ENCODE results near the gene ACSL1. TPM values are rescaled to one million over a fixed set of nuclear protein-coding genes. Genes with fewer than 3 reads are reported as not detected.

The ACSL1 gene
- total and polyA plus RNA-seq, 2 experiments from 2014 or later: 6.2 to 13.1 TPM

- H3K27ac ChIP-seq (ENCODE audit: low read depth): no peak overlapping the region
- Mint-ChIP-seq H3K36me3 (ENCODE audit: low read depth) (no peaks in the 10 kb centered on the region), H3K9me3 (no peaks in the 10 kb centered on the region), H3K4me3 (no peak overlapping the region), H3K27ac (no peak overlapping the region), H3K4me1 (peaks cover 49% of the 10 kb centered on the region), H3K27me3 (ENCODE audit: insufficient read depth, low read depth, poor library complexity) (peaks cover 14% of the 10 kb centered on the region)
- no peaks in the 10 kb centered on the region for H3K27me3 ChIP-seq (ENCODE audit: insufficient read depth)
- H4K20me1 ChIP-seq (replicated peaks; ENCODE audit: insufficient read depth): no peaks in the 10 kb centered on the region
- H3K4me1 ChIP-seq (ENCODE audit: insufficient read depth): peaks cover 33% of the 10 kb centered on the region
- no peak for TF ChIP-seq EZH2phosphoT487 (IDR thresholded peaks at IDR 0.05; ENCODE audit: unreplicated experiment)
- no peak for TF ChIP-seq NANOG (IDR thresholded peaks at IDR 0.05; ENCODE audit: borderline replicate concordance)
- no peak for TF ChIP-seq POLR2AphosphoS5 (IDR thresholded peaks at IDR 0.05; ENCODE audit: low read depth)
- no peak for TF ChIP-seq STAT1 (IDR thresholded peaks at IDR 0.05; ENCODE audit: unreplicated experiment)
- TF ChIP-seq, protein P1, sequence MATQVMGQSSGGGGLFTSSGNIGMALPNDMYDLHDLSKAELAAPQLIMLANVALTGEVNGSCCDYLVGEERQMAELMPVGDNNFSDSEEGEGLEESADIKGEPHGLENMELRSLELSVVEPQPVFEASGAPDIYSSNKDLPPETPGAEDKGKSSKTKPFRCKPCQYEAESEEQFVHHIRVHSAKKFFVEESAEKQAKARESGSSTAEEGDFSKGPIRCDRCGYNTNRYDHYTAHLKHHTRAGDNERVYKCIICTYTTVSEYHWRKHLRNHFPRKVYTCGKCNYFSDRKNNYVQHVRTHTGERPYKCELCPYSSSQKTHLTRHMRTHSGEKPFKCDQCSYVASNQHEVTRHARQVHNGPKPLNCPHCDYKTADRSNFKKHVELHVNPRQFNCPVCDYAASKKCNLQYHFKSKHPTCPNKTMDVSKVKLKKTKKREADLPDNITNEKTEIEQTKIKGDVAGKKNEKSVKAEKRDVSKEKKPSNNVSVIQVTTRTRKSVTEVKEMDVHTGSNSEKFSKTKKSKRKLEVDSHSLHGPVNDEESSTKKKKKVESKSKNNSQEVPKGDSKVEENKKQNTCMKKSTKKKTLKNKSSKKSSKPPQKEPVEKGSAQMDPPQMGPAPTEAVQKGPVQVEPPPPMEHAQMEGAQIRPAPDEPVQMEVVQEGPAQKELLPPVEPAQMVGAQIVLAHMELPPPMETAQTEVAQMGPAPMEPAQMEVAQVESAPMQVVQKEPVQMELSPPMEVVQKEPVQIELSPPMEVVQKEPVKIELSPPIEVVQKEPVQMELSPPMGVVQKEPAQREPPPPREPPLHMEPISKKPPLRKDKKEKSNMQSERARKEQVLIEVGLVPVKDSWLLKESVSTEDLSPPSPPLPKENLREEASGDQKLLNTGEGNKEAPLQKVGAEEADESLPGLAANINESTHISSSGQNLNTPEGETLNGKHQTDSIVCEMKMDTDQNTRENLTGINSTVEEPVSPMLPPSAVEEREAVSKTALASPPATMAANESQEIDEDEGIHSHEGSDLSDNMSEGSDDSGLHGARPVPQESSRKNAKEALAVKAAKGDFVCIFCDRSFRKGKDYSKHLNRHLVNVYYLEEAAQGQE (IDR thresholded peaks at IDR 0.05; ENCODE audit: unreplicated experiment): no peak
- no peak for TF ChIP-seq EZH2 (IDR thresholded peaks at IDR 0.05; ENCODE audit: low read depth, unreplicated experiment)
- no peak for TF ChIP-seq CREB1 (CRISPR knock-in tag; IDR thresholded peaks at IDR 0.05; ENCODE audit: low read depth)
- TF ChIP-seq, protein P2, sequence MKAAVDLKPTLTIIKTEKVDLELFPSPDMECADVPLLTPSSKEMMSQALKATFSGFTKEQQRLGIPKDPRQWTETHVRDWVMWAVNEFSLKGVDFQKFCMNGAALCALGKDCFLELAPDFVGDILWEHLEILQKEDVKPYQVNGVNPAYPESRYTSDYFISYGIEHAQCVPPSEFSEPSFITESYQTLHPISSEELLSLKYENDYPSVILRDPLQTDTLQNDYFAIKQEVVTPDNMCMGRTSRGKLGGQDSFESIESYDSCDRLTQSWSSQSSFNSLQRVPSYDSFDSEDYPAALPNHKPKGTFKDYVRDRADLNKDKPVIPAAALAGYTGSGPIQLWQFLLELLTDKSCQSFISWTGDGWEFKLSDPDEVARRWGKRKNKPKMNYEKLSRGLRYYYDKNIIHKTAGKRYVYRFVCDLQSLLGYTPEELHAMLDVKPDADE (IDR thresholded peaks at IDR 0.05): no peak
- no peak for TF ChIP-seq ZNF331 (CRISPR knock-in tag; IDR thresholded peaks at IDR 0.05; ENCODE audit: low read depth)
- no peak for TF ChIP-seq CTCF (conservative IDR thresholded peaks at IDR 0.05; ENCODE audit: low read depth in 2 of 2)
- no peak for TF ChIP-seq JUNB (IDR thresholded peaks at IDR 0.05; ENCODE audit: unreplicated experiment)
- TF ChIP-seq ZNF462 (CRISPR knock-in tag; IDR thresholded peaks at IDR 0.05): no peak
- TF ChIP-seq ZNF114 (CRISPR knock-in tag; IDR thresholded peaks at IDR 0.05): no peak
- H3K9me2 ChIP-seq (ENCODE audit: insufficient read depth): no peaks in the 10 kb centered on the region
- no peaks in the 10 kb centered on the region for H3K36me3 ChIP-seq (ENCODE audit: insufficient read depth)
- peak overlapping the region; percentile 76; the same call in 1 of the 2 replicates for H2AFZ ChIP-seq
- H3F3A ChIP-seq (replicated peaks; ENCODE audit: low read depth): no peaks in the 10 kb centered on the region
- H3K4me2 ChIP-seq: no peak overlapping the region
- DNase-seq (ENCODE audit: low spot score) (peak; percentile 17), ATAC-seq (peak; percentile 41)
- no peaks in the 10 kb centered on the region for H3K79me2 ChIP-seq (replicated peaks; ENCODE audit: insufficient read depth)
- no peak overlapping the region for H3K4me3 ChIP-seq
Observed at GRCh38 chr4:184748251-184748652, 77.5 kb downstream of the ACSL1 start.

All from GM23338 (cell line).